ENCODE results near the gene UBL3.

DNA sequence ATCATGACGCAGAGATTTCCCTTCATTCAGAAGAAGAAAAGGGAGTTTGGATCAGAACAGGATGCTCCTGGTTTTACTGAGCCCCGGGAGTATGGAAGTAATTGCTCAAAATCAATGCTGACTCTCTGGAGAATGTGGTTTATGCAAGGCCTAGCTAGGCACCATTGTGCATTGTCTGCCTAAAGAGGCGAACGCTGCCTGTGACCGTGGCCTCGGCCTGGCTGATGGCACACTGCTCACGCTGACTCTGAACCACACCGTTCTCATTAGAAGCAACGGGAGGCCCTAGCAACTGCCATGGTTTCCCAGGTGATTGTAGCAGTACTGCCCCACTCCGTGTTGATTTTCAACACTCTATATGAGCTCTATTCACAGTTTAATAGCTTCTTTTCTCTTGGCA lies 41.7 kb upstream of the UBL3 start:
- TF ChIP-seq, protein P1, sequence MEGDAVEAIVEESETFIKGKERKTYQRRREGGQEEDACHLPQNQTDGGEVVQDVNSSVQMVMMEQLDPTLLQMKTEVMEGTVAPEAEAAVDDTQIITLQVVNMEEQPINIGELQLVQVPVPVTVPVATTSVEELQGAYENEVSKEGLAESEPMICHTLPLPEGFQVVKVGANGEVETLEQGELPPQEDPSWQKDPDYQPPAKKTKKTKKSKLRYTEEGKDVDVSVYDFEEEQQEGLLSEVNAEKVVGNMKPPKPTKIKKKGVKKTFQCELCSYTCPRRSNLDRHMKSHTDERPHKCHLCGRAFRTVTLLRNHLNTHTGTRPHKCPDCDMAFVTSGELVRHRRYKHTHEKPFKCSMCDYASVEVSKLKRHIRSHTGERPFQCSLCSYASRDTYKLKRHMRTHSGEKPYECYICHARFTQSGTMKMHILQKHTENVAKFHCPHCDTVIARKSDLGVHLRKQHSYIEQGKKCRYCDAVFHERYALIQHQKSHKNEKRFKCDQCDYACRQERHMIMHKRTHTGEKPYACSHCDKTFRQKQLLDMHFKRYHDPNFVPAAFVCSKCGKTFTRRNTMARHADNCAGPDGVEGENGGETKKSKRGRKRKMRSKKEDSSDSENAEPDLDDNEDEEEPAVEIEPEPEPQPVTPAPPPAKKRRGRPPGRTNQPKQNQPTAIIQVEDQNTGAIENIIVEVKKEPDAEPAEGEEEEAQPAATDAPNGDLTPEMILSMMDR (optimal IDR thresholded peaks at IDR 0.05 in 1 of 3, IDR thresholded peaks at IDR 0.05 in 1 of 3, conservative IDR thresholded peaks at IDR 0.05 in 1 of 3; ENCODE audit: extremely low read depth in 1 of 3, insufficient read depth in 2 of 3, low read length in 3 of 3): no peak
- no peak for TF ChIP-seq EZH2 (IDR thresholded peaks at IDR 0.05; ENCODE audit: low read length)
